ENCODE data around the gene SNRPB.
A peak's percentile ranks its signal among the peaks of the same experiment; 100 is the strongest.

Gene SNRPB

DNA sequence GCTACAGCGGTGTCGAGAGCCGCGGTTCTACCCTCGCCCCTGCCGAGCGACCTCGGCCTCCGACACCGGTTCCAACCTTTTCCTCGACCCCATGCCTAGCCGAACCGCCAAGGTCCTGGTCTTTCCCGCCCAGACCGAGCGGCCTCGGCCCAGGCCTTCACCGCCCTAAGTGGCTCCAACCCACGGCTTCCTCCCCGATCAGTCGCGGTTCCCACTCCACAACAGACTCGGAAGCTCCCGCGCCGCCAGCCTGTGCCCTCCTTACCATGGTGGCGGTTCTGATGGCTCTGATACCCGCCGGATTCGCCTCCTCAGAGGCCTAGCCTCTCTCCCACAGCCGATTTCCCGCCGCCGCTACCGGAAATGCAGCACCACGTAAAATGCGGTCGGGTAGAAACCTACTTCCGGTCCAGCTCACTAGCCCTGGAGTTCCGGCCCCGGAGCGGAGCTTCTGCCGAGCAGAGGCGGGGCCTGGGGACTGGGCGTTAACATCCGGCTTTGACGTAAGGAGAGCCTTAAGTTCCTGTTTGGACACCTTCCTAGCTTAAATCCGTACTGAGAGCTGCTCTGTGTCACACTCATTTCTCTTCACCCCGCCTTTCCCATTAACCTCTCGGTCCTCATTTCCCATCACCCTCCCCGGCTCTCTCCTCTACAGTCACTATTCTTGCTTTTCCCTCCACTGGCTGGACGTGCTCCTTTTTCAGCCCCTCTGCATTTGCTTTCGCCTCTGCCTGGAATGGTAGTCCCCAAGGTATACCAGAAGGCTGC is at the start of gene SNRPB:
Gene SNRPB, minus strand, starts transcription at position 367 of the 771 bp plus-strand sequence. Its CDS starts 99 bp downstream, at position 268.
- DNase-seq (ENCODE audit: low read depth, low spot score), result peak; percentile 97
- ChIA-PET CTCF (interaction anchor here (1.9 to 6.9 kb wide), 4 partner anchors 14 to 54 kb away, joined by 6 to 59 read pairs (median 28); no protein-coding TSS in a partner anchor), POLR2A (interaction anchor here (0.5 to 1.4 kb wide), 12 partner anchors 9 to 234 kb away, joined by 3 to 8 read pairs (median 4); partner anchors contain the start of gene NOP56)
- peak within 1 kb of the TSS; percentile 97 for H3K4me3 ChIP-seq (ENCODE audit: low read depth, low read length)
- TF ChIP-seq CTCF (IDR thresholded peaks at IDR 0.05; ENCODE audit: insufficient read depth, low read length, missing control alignments), result no peak

- no peak for TF ChIP-seq CTCF (IDR thresholded peaks at IDR 0.05; ENCODE audit: insufficient read depth, low read length, missing control alignments)
- POLR2A ChIA-PET, result interaction anchor here (1.4 kb wide), 1 partner anchor 10 kb away, joined by 4 read pairs; the partner anchor contains the start of gene ZNF343
- H3K4me3 ChIP-seq (ENCODE audit: low read depth, low read length), result no peak overlapping the region
- DNase-seq (ENCODE audit: low read depth, low spot score), result peak; percentile 44
- CTCF ChIA-PET, result interaction anchor here (0.8 to 8.5 kb wide), 6 partner anchors 8 to 356 kb away, joined by 3 to 176 read pairs (median 4); partner anchors contain the start of gene ZNF343
These were observed 48.7 kb upstream of the SNRPB start for GRCh38 chr20:2519115-2519809.

DNA sequence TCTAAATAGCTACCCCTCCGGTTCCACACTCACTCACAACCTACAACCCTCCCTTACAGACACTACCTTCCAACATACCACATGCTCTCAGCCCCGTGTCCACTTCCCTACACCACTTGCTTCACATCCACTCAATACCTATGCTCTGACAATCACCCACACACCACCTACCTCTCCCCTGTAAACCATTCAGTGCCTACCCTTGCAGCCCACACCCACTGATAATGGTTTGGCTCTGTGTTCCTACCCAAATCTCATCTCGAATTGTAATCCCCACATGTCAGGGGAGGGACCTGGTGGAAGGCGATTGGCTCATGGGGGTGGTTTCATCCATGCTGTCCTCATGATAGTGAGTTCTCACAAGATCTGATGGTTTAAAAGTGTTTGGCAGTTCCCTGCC is 48.0 kb upstream of the SNRPB start:
- ChIA-PET CTCF (interaction anchor here (8.5 kb wide), 1 partner anchor 7 kb away, joined by 176 read pairs; the partner anchor contains the start of gene ZNF343), POLR2A (interaction anchor here (1.2 kb wide), 1 partner anchor 48 kb away, joined by 4 read pairs; the partner anchor contains the start of gene SNRPB)
- no peak for DNase-seq (ENCODE audit: low read depth, low spot score)
- no peak for TF ChIP-seq CTCF (IDR thresholded peaks at IDR 0.05; ENCODE audit: insufficient read depth, low read length, missing control alignments)
- H3K4me3 ChIP-seq (ENCODE audit: low read depth, low read length), result no peak overlapping the region

GRCh38 chr20:2518096-2518495 is 47.5 kb upstream of the SNRPB start:
- CTCF ChIA-PET, result interaction anchor here (8.5 kb wide), 1 partner anchor 7 kb away, joined by 176 read pairs; the partner anchor contains the start of gene ZNF343
- POLR2A ChIA-PET, result interaction anchor here (1.2 kb wide), 1 partner anchor 48 kb away, joined by 4 read pairs; the partner anchor contains the start of gene SNRPB
- H3K4me3 ChIP-seq (ENCODE audit: low read depth, low read length), result no peak overlapping the region
- TF ChIP-seq CTCF (IDR thresholded peaks at IDR 0.05; ENCODE audit: insufficient read depth, low read length, missing control alignments), result no peak
- DNase-seq (ENCODE audit: low read depth, low spot score), result no peak

DNA sequence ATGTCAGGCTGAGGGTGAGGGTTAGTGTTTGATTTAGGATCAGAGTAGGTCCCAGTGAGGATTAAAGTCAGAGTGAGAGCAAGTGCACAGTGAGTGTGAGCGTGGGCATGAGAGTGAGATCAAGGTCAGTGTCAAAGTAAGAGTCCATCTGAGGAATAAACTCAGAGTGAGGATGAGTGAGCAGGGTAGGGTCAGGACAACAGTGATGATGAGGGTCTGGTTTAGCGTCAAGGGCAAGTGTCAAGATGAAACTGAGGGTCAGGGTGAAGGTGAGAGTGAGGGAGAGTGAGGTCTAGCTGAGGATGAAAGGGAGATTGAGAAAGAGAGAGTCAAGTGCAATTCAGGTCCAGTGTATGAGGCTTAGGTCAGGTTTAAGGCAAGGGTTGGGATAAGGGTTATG is 45.8 kb upstream of the SNRPB start:
- POLR2A ChIA-PET, result no interaction called here

More for the DNA sequence above, 45.8 kb upstream of the SNRPB start:
- DNase-seq (ENCODE audit: low read depth, low spot score), result no peak
- no peak overlapping the region for H3K4me3 ChIP-seq (ENCODE audit: low read depth, low read length)
- TF ChIP-seq CTCF (IDR thresholded peaks at IDR 0.05; ENCODE audit: insufficient read depth, low read length, missing control alignments), result no peak
- CTCF ChIA-PET, result no interaction called here

Measured in AG04449 (cell line).